GM21360 (cell line): ENCODE measurements around the gene ESRP2.
A peak's percentile ranks its signal among the peaks of the same experiment; 100 is the strongest.

ENCODE experiments used
- ATAC-seq: cut with Tn5 transposase; IDR thresholded peaks from one replicate; pipeline ENCODE4 v1.9.1; 2021; ENCODE audit warnings: mild to moderate bottlenecking, moderate library complexity; ENCODE audit not compliant: unreplicated experiment

The ESRP2 gene

GRCh38 chr16:68235887-68236136 is at the start of gene ESRP2:
Gene ESRP2 (minus strand): TSS chr16:68236127. CDS start chr16:68236045, 82 bp downstream.
- ATAC-seq = no peak

DNA sequence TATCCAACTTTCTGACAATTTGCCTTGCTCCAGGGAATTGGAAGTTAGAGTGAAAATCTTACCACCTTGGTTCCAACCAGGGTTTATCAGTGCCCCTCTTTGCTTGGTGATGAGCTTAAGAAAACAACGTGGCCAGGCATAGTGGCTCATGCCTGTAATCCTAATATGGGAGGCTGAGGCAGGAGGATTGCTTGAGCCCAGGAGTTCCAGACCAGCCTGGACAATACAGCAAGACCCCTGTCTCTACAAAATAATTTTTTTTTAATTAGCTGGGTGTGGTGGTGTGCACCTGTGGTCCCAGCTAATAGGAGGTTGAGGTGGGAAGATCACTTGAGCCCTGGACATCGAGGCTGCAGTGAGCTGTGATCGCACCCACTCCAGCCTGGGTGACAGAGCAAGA is 49.8 kb upstream of the ESRP2 start:
- ATAC-seq = no peak

GRCh38 chr16:68284847-68285246 is 48.9 kb upstream of the ESRP2 start:
- no peak for ATAC-seq

GRCh38 chr16:68283801-68284598 is 48.1 kb upstream of the ESRP2 start:
- ATAC-seq = peak; percentile 37

GRCh38 chr16:68283346-68283745 is 47.4 kb upstream of the ESRP2 start:
- ATAC-seq = no peak

GRCh38 chr16:68282064-68282452 is 46.1 kb upstream of the ESRP2 start:
- no peak for ATAC-seq

- ATAC-seq = no peak
These were observed 45.6 kb upstream of the ESRP2 start for GRCh38 chr16:68281368-68282063.

DNA sequence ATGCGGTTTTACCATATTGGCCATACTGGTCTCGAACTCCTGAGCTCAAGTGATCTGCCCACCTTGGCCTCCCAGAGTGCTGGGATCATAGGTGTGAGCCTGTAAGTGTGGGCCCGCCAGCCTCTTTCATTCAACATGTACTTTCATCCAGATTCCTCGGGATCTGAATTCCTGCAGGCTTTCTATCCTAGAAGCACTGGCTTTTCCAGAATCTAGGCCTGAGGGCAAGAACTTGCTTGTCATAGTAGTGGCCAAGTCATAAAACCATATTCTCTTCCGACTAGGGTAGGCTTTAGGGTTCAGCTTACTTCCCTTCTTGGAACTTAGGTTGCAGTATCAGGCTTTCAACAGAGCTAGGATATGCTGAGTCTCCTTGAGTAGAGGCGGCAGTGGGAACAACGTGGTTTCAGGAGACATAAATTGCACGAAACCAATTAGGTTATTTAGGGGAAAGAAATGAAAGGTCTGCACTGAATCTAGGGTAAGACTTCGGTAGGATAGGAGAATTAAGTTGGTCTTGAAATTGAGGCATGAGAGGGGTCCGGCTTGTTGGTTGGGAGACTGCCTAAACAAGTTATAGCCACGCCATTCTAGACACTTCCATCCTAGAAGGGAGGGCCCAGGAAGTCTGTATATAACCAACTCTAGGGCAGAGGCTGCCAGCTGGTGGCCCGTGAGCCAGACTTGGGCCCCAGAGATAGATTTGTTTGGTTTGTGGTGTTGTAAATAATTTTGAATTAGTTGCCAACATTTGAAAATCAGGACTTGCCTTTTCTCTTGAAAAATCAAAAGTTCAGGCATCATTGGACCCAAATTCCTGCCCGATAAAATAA is 44.0 kb upstream of the ESRP2 start:
- ATAC-seq = no peak

- ATAC-seq = no peak
These were observed 40.3 kb upstream of the ESRP2 start for GRCh38 chr16:68276223-68276622.

- ATAC-seq = no peak
These were observed 39.8 kb upstream of the ESRP2 start for GRCh38 chr16:68275611-68276191.

DNA sequence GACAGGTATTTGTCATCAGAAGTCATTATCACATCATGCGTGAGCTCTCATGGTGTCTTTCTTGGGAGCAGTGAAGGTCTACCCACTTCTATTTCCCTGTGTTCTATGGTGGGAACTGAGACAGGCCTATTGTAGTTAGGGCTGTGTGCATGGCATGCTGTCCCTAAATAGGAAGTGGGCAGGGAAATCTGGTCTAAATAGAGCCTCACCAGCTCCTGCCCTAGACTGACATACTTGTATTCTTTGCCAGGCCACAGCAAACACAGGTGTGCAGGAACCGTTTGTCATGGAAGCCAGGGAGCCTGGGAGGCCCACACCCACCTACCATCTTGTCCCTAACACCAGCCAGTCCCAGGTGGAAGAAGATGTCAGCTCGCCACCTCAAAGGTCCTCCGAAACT is 38.5 kb upstream of the ESRP2 start:
- ATAC-seq = no peak

DNA sequence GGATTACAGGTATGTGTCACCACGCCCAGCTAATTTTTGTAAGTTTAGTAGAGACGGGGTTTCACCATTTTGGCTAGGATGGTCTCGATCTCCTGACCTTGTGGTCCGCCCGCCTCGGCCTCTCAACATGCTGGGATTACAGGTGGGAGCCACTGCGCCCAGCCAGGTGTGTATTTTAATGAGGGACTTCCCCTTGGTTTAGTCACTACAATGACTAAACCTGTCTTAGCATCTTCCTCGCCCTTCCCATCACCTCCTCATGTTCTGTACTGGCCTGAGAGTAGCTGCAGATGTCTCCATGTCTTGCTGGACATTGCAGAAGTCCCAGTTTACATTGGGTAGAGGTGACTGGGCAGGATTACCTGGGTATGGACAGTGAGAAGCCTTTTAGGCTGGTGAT is 38.0 kb upstream of the ESRP2 start:
- no peak for ATAC-seq

DNA sequence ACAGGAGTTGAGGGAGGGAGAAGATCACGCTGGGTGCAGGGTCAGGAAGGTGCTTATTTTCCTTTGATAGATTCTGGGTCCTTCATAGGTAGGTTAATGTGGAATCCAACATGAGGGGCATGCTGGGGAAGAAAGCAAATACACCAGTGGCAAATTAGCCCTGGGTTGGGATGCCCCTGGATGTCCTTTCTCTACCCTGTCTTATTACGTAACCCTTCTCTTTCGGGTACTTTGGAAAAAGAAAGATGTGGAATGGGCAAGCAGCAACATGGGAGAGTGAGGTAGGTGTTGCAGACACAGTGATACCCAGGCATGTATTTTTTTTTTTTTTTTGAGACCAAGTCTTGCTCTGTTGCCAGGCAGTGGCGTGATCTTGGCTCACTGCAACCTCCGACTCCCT is 37.5 kb upstream of the ESRP2 start:
- ATAC-seq = no peak

GRCh38 chr16:68272507-68273209 is 36.7 kb upstream of the ESRP2 start:
- ATAC-seq = no peak

DNA sequence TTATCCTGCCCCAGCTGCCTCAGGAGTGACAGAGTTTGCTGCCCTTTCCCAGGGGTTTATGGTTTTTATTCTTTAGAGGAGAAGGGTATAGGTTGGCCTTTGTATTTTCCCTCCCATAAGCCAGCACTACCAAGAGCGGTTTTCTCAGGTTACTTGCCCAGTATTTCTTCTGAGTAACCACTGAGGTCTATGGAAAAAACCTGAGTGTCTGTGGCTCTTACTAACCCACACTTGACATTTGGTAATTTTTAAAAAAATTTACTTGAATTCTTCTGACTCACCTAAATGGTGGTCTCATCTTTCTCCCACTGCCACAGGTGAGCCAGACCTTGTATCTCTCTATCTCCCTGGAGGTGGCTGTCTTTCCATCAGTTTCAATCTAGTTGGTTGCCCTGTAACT is 34.4 kb upstream of the ESRP2 start:
- ATAC-seq = no peak

- ATAC-seq = no peak
These were observed 33.9 kb upstream of the ESRP2 start for GRCh38 chr16:68269793-68270192.

- no peak for ATAC-seq
These were observed 31.9 kb upstream of the ESRP2 start for GRCh38 chr16:68267612-68268405.

DNA sequence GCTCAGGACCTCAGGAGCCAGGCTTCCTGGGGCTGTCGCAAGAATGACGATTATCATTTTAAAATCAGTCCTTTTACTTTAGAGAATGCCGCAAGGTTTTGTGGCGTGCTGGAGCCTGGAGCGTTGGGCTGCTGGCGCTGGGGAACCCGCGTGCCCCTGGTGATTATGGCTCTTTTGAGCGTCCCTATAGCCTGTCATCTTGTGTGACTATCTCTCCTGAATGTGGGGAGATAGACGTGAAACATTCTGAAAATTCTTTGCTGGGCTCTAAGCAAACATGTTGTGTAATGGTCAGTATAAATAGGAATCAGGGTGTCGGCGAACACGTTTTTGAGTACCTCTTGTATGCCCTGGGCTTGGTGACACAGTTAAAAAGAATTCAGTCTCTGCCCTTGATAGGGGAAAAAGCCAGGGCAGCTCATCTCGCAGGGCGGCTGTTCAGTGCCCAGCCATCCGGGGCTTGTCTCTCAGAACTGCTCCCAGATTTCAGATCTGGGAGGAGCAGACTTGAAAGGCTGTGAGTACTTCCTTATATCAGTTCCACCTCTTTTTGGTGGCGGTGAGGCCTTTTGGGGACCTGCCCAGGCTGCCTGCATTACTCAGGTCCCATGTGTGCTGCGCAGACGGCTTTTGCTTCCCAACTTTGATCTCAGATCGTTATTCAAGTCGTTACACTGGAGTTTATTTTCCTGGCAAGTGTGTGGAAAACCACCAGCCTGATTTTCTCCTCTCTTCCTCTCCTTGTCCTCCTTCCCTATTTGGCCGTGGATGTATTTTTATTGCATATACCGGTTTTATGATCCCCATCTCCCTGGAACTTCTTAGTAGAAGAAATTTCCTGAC is 29.4 kb upstream of the ESRP2 start:
- no peak for ATAC-seq
